ENCODE results near the gene ABTB2. TPM values are rescaled to one million over a fixed set of nuclear protein-coding genes. Genes with fewer than 3 reads are reported as not detected.
A peak's percentile ranks its signal among the peaks of the same experiment; 100 is the strongest.

The ABTB2 gene
- total RNA-seq, 2 donors from 2014 or later: 0.55 to 0.81 TPM

GRCh38 chr11:34236572-34236971, 121.2 kb downstream of the ABTB2 start:
- no peaks in the 10 kb centered on the region for H3K9me3 ChIP-seq (ENCODE audit: control insufficient read depth, low read length, poor library complexity, severe bottlenecking)
- H3K36me3 Mint-ChIP-seq (ENCODE audit: low read depth): no peaks in the 10 kb centered on the region
- no peak overlapping the region for H3K4me3 Mint-ChIP-seq
- ATAC-seq (no peak), DNase-seq (no peak)
- no peak overlapping the region for H3K27ac Mint-ChIP-seq
- H3K4me1 Mint-ChIP-seq: peaks cover 8% of the 10 kb centered on the region
- peaks cover 6% of the 10 kb centered on the region for H3K27me3 Mint-ChIP-seq

GRCh38 chr11:34235591-34236071, 122.2 kb downstream of the ABTB2 start:
- Mint-ChIP-seq H3K27me3 (peaks cover 10% of the 10 kb centered on the region), H3K4me1 (peaks cover 8% of the 10 kb centered on the region), H3K36me3 (ENCODE audit: low read depth) (no peaks in the 10 kb centered on the region), H3K4me3 (no peak overlapping the region), H3K27ac (no peak overlapping the region)
- ATAC-seq (no peak), DNase-seq (no peak)
- H3K9me3 ChIP-seq (ENCODE audit: control insufficient read depth, low read length, poor library complexity, severe bottlenecking): no peaks in the 10 kb centered on the region

DNA sequence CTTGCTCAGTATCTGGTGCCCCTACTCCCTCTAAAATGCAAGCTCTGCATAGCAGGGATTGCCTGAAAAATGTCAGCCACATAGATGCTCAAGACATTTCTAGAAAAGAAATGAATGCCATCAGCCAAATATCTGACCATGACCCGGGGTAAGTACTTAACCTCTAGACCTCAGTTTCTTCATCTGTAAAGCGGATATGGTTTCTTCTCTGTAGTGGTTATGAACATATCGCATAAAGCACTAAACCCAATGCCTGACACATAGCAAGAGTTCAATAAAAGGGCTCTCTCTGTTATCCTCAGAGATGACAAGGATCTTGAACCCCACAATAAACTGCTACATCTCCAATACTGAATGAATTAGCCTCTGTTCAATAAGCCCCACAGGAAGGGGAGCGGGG, 122.6 kb downstream of the ABTB2 start:
- DNase-seq: no peak
- no peaks in the 10 kb centered on the region for H3K9me3 ChIP-seq (ENCODE audit: control insufficient read depth, low read length, poor library complexity, severe bottlenecking)
- Mint-ChIP-seq H3K36me3 (ENCODE audit: low read depth) (no peaks in the 10 kb centered on the region), H3K4me3 (no peak overlapping the region), H3K4me1 (peaks cover 8% of the 10 kb centered on the region), H3K27me3 (peaks cover 14% of the 10 kb centered on the region), H3K27ac (no peak overlapping the region)
- peak; percentile 44 for ATAC-seq

- H3K4me1 Mint-ChIP-seq: peaks cover 8% of the 10 kb centered on the region
- DNase-seq: peak in 2 of 3 donors; percentile 51 to 71
- no peak overlapping the region for H3K27ac Mint-ChIP-seq
- ATAC-seq: peak; percentile 62
- H3K27me3 Mint-ChIP-seq: peaks cover 14% of the 10 kb centered on the region
- no peak overlapping the region for H3K4me3 Mint-ChIP-seq
- no peaks in the 10 kb centered on the region for H3K9me3 ChIP-seq (ENCODE audit: control insufficient read depth, low read length, poor library complexity, severe bottlenecking)
- H3K36me3 Mint-ChIP-seq (ENCODE audit: low read depth): no peaks in the 10 kb centered on the region
Measured at GRCh38 chr11:34234086-34234740, 123.6 kb downstream of the ABTB2 start.

- H3K9me3 ChIP-seq (ENCODE audit: control insufficient read depth, low read length, poor library complexity, severe bottlenecking): no peaks in the 10 kb centered on the region
- Mint-ChIP-seq H3K36me3 (ENCODE audit: low read depth) (no peaks in the 10 kb centered on the region), H3K27ac (no peak overlapping the region), H3K4me3 (no peak overlapping the region), H3K4me1 (peaks cover 8% of the 10 kb centered on the region), H3K27me3 (peaks cover 14% of the 10 kb centered on the region)
- ATAC-seq (no peak), DNase-seq (no peak)
Measured at GRCh38 chr11:34233215-34233614, 124.6 kb downstream of the ABTB2 start.

DNA sequence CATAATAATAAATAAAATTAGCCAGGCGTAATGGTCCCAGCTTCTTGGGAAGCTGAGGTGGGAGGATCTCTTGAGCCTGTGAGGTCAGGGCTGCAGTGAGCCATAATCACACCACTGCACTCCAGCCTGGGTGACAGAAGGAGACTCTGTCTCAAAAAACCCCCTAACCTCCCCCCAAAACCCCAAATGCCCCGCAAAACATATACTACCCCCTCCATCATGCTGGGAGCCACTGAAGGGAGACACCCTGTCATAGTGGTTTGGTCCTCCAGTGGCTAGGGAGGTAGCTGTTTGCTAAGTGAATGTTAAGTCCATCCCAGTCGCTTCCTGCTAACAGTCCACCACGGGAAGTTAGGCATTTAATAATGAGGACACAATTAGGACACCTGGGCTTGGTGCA, 125.0 kb downstream of the ABTB2 start:
- peaks cover 14% of the 10 kb centered on the region for H3K27me3 Mint-ChIP-seq
- no peaks in the 10 kb centered on the region for H3K9me3 ChIP-seq (ENCODE audit: control insufficient read depth, low read length, poor library complexity, severe bottlenecking)

DNA sequence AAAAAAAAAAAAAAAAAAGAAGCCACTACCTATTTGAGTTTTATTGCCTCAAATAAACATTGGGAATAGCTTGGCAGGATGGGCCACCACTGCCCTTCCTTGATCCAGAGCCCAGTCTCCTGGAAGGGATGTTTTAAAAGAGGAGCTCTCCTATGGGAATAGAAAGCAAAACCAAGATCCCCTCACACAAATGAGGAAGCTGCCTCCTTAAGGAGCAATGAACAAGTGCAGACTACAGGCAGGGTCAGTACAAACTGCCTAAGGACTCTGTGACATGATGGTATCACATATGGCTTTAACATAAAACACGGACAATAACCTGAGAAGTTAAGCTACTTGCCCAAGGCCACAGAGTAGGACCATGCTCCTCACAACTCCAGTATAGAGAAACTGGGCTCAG, 131.6 kb downstream of the ABTB2 start:
- Mint-ChIP-seq H3K27ac (no peak overlapping the region), H3K36me3 (ENCODE audit: low read depth) (no peaks in the 10 kb centered on the region)

More for the DNA sequence above, 125.0 kb downstream of the ABTB2 start:
- peaks cover 8% of the 10 kb centered on the region for H3K4me1 Mint-ChIP-seq
- ATAC-seq (no peak), DNase-seq (no peak)
- no peak overlapping the region for H3K4me3 Mint-ChIP-seq
- H3K27ac Mint-ChIP-seq: no peak overlapping the region
- no peaks in the 10 kb centered on the region for H3K36me3 Mint-ChIP-seq (ENCODE audit: low read depth)

DNA sequence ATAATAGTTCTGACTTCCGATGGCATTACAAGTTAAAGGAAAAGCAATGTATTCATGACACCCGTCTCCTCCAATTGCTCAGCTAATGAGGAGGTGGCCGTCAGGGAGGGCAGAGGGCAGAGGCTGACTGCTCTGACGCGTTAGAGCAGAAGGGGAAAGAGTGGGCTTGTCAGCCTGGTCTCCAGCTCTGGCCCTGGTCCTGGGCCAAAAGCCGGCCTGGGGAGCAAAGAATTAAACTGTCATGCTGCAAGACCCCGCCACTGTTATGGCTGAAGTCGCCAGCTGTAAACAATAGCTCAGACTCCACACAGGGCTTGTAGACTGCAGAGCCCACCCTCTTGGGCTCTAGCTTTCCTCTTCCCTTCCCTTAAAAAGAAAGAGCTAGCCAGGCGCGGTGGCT, 132.7 kb downstream of the ABTB2 start:
- no peak overlapping the region for H3K4me3 Mint-ChIP-seq
- H3K9me3 ChIP-seq (ENCODE audit: control insufficient read depth, low read length, poor library complexity, severe bottlenecking): no peaks in the 10 kb centered on the region
- no peak for DNase-seq
- H3K4me1 Mint-ChIP-seq: no peaks in the 10 kb centered on the region
- H3K36me3 Mint-ChIP-seq (ENCODE audit: low read depth): no peaks in the 10 kb centered on the region
- H3K27me3 Mint-ChIP-seq: peaks cover 6% of the 10 kb centered on the region
- no peak for ATAC-seq
- no peak overlapping the region for H3K27ac Mint-ChIP-seq

More for the DNA sequence above, 131.6 kb downstream of the ABTB2 start:
- Mint-ChIP-seq H3K27me3 (peaks cover 14% of the 10 kb centered on the region), H3K4me1 (no peaks in the 10 kb centered on the region), H3K4me3 (no peak overlapping the region)
- no peaks in the 10 kb centered on the region for H3K9me3 ChIP-seq (ENCODE audit: control insufficient read depth, low read length, poor library complexity, severe bottlenecking)
- DNase-seq: no peak
- no peak for ATAC-seq

DNA sequence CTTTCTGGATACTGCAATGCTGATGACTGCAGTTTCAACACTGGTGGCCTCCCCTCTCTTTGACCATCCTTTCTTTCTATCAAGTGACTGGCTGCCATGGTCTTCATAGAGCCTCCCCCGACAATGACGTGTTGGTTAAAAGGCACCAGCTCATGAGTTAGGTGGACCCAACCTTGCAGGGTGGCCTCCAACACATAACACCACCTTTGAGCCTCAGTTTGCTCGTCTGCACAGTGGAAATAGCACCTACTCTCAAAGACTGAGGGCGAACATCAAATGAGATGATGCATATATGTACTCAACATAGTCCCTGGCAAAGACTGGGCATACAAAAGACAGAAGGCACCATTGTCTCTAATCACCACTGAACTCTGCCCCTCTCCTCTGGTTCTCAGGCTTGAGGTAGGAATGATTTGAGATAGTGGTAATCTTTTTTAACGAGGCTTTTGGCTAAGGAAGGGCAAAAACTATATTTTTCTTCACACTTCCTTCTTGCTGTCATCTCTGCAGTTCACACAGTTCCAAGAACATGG, 133.3 kb downstream of the ABTB2 start:
- Mint-ChIP-seq H3K4me1 (no peaks in the 10 kb centered on the region), H3K27me3 (peaks cover 6% of the 10 kb centered on the region), H3K27ac (no peak overlapping the region), H3K4me3 (no peak overlapping the region), H3K36me3 (ENCODE audit: low read depth) (no peaks in the 10 kb centered on the region)
- H3K9me3 ChIP-seq (ENCODE audit: control insufficient read depth, low read length, poor library complexity, severe bottlenecking): no peaks in the 10 kb centered on the region
- DNase-seq: no peak
- no peak for ATAC-seq

GRCh38 chr11:34223907-34224306, 133.9 kb downstream of the ABTB2 start:
- Mint-ChIP-seq H3K4me1 (no peaks in the 10 kb centered on the region), H3K4me3 (no peak overlapping the region), H3K27me3 (peaks cover 6% of the 10 kb centered on the region), H3K36me3 (ENCODE audit: low read depth) (no peaks in the 10 kb centered on the region), H3K27ac (no peak overlapping the region)
- no peaks in the 10 kb centered on the region for H3K9me3 ChIP-seq (ENCODE audit: control insufficient read depth, low read length, poor library complexity, severe bottlenecking)
- DNase-seq (no peak), ATAC-seq (no peak)

- no peak for ATAC-seq
- Mint-ChIP-seq H3K36me3 (ENCODE audit: low read depth) (no peaks in the 10 kb centered on the region), H3K27ac (no peak overlapping the region), H3K4me3 (no peak overlapping the region), H3K4me1 (no peaks in the 10 kb centered on the region), H3K27me3 (peaks cover 6% of the 10 kb centered on the region)
- no peaks in the 10 kb centered on the region for H3K9me3 ChIP-seq (ENCODE audit: control insufficient read depth, low read length, poor library complexity, severe bottlenecking)
- DNase-seq: no peak
Measured at GRCh38 chr11:34223021-34223813, 134.6 kb downstream of the ABTB2 start.

GRCh38 chr11:34222030-34222429, 135.8 kb downstream of the ABTB2 start:
- peaks cover 6% of the 10 kb centered on the region for H3K27me3 Mint-ChIP-seq
- no peaks in the 10 kb centered on the region for H3K9me3 ChIP-seq (ENCODE audit: control insufficient read depth, low read length, poor library complexity, severe bottlenecking)
- H3K4me1 Mint-ChIP-seq: no peaks in the 10 kb centered on the region
- no peak for DNase-seq
- H3K27ac Mint-ChIP-seq: no peak overlapping the region
- ATAC-seq: no peak
- no peak overlapping the region for H3K4me3 Mint-ChIP-seq
- H3K36me3 Mint-ChIP-seq (ENCODE audit: low read depth): no peaks in the 10 kb centered on the region

DNA sequence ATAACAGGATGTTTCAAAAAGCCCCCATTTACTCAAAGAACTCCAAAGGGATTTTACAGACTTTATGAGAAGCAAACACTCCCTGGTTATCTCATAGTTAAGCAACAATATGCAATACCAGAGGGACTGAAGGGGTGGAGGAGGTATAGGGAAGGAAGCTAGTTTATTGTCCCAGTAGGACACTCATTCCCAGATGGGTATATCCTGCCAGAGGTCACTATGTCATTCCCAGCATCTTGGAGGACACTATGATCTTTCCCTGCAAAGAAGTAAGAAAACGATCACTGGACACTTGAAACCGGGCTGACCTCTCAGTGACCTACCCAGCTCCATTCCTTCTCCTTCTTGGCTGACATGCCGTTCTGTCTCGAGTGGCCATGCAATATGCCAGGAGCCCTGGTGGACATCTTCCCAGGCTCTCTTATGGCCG, 137.9 kb downstream of the ABTB2 start:
- Mint-ChIP-seq H3K36me3 (ENCODE audit: low read depth) (no peaks in the 10 kb centered on the region), H3K27me3 (peaks cover 6% of the 10 kb centered on the region), H3K4me3 (no peak overlapping the region), H3K4me1 (no peaks in the 10 kb centered on the region), H3K27ac (no peak overlapping the region)
- no peaks in the 10 kb centered on the region for H3K9me3 ChIP-seq (ENCODE audit: control insufficient read depth, low read length, poor library complexity, severe bottlenecking)
- no peak for DNase-seq
- no peak for ATAC-seq
